HUES48 (cell line): ENCODE results near the gene TECPR1.

ENCODE experiments used
- H3K27ac ChIP-seq: one replicate; pipeline ENCODE4 v1.7.0; 2013; ENCODE audit warnings: low read depth, low read length, inconsistent platforms
- H3K27me3 ChIP-seq: 2 replicates; pipeline ENCODE4 v1.6.1; 2013; ENCODE audit warnings: mild to moderate bottlenecking, low read length; ENCODE audit not compliant: control insufficient read depth, insufficient read depth
- H3K36me3 ChIP-seq: 2 replicates; pipeline ENCODE4 v1.6.1; 2013; ENCODE audit warnings: low read length; ENCODE audit not compliant: control insufficient read depth, insufficient read depth
- H3K4me1 ChIP-seq: 2 replicates; pipeline ENCODE4 v1.6.1; 2013; ENCODE audit warnings: mild to moderate bottlenecking, low read length; ENCODE audit not compliant: control insufficient read depth, insufficient read depth
- H3K4me3 ChIP-seq: 2 replicates; pipeline ENCODE4 v1.5.1; 2013; ENCODE audit warnings: mild to moderate bottlenecking, low read depth, low read length
- H3K9ac ChIP-seq: 2 replicates; pipeline ENCODE4 v1.6.1; 2013; ENCODE audit warnings: mild to moderate bottlenecking, low read depth, low read length, moderate library complexity
- H3K9me3 ChIP-seq: 2 replicates; pipeline ENCODE4 v1.6.1; 2013; ENCODE audit warnings: low read length; ENCODE audit not compliant: control insufficient read depth, insufficient read depth

Gene TECPR1

DNA sequence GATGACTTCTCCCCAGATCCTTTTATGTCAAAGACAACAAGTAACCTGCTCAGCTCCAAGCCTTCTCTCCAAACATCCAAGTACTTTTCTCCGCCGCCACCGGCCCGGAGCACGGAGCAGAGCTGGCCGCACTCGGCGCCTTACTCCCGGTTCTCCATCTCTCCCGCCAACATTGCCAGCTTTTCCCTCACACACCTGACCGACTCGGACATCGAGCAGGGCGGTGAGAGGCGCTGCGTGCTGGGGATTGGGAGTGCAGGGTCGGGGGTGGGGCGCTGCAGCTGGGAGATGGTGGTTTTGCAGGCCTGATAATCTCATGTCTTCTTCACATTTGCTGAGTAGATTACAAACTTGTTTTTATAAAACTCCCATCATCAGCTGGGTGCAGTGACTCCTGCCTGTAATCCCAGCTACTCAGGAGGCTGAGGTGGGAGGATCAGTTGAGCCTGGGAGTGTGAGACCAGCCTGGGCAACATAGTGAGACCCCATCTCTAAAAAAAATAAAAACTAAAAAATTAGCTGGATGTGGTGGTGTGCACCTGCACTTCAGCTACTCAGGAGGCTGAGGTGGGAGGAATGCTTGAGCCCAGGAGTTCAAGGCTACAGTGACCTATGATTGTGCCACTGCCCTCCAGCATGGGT is 47.9 kb downstream of the TECPR1 start:
- Histone ChIP-seq H3K4me3 (no peak overlapping the region), H3K9me3 (no peaks in the 10 kb centered on the region), H3K27ac (no peak overlapping the region), H3K9ac (no peak overlapping the region), H3K4me1 (no peaks in the 10 kb centered on the region), H3K36me3 (peaks cover 29% of the 10 kb centered on the region), H3K27me3 (no peaks in the 10 kb centered on the region)

GRCh38 chr7:98203261-98203963 is 48.6 kb downstream of the TECPR1 start:
- H3K27ac ChIP-seq, result no peak overlapping the region
- H3K9me3 ChIP-seq, result no peaks in the 10 kb centered on the region
- H3K4me1 ChIP-seq, result no peaks in the 10 kb centered on the region
- no peak overlapping the region for H3K4me3 ChIP-seq
- H3K36me3 ChIP-seq, result peaks cover 29% of the 10 kb centered on the region
- no peaks in the 10 kb centered on the region for H3K27me3 ChIP-seq
- no peak overlapping the region for H3K9ac ChIP-seq

DNA sequence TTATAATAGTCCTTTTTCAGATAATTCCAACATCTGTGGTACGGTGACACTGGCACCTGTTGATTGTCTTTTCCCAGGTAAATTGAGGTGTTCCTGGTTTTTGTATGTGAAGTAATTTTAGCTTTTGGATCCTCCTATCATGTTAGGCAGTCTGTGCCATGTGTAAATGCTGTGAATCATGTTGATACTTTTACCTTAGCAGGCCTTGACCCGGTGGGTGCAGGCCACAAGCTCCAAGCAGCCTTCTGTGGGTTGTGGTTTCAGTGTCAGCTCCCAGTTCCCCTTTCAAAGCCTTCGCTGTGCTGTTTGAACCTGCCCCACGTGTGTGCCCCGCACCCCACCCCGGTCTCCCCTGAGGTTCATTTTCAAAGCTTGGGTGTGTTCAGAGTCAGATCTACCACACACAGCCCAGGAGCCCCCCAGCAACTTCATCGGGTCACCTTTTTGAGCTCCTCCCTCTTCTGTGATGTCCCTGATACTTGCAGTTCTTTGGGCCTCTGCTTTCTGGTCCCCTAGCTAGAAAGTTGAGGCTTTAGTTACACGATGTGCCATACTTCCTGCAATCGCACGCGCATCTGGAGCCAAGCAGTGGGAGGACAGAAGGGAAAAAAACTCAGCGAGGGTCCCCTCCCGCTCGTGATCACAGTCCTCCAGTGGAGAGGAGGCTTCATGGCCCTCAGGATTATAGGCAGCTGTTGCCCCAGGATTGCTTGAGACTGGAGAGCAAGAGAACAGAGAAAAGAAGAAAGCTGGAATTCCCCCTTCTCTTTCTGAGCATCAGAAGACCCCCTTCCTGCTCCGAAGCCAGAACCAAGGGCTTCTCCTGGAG is 49.5 kb downstream of the TECPR1 start:
- peaks cover 26% of the 10 kb centered on the region for H3K36me3 ChIP-seq
- no peak overlapping the region for H3K27ac ChIP-seq
- H3K4me1 ChIP-seq, result no peaks in the 10 kb centered on the region
- no peaks in the 10 kb centered on the region for H3K27me3 ChIP-seq
- no peak overlapping the region for H3K4me3 ChIP-seq
- H3K9me3 ChIP-seq, result no peaks in the 10 kb centered on the region
- H3K9ac ChIP-seq, result no peak overlapping the region

GRCh38 chr7:98200364-98200763 is 51.7 kb downstream of the TECPR1 start:
- Histone ChIP-seq H3K36me3 (peaks cover 12% of the 10 kb centered on the region), H3K4me3 (no peak overlapping the region), H3K9me3 (no peaks in the 10 kb centered on the region), H3K9ac (no peak overlapping the region), H3K27me3 (no peaks in the 10 kb centered on the region), H3K4me1 (no peaks in the 10 kb centered on the region), H3K27ac (no peak overlapping the region)

DNA sequence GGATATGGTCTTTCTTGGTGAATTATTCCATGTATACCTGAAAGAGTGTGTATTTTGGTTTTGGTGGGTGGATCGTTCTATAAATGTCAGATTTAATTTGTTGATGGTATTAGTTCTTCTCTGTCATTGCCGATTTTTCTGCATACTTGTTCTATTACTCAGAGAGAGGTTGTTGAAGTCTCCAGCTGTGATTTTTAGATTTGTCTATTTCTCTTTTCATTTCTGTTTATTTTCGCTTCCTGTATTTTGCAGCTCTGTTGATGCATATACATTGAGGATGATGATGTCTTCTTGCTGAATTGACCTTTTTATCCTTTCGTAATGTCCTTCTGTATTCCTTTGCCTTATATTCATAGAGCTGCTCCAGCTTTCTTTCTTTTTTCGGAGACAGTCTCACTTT is 52.9 kb downstream of the TECPR1 start:
- Histone ChIP-seq H3K9me3 (no peaks in the 10 kb centered on the region), H3K9ac (no peak overlapping the region), H3K36me3 (peaks cover 17% of the 10 kb centered on the region), H3K4me1 (no peaks in the 10 kb centered on the region), H3K4me3 (no peak overlapping the region), H3K27ac (no peak overlapping the region), H3K27me3 (no peaks in the 10 kb centered on the region)

DNA sequence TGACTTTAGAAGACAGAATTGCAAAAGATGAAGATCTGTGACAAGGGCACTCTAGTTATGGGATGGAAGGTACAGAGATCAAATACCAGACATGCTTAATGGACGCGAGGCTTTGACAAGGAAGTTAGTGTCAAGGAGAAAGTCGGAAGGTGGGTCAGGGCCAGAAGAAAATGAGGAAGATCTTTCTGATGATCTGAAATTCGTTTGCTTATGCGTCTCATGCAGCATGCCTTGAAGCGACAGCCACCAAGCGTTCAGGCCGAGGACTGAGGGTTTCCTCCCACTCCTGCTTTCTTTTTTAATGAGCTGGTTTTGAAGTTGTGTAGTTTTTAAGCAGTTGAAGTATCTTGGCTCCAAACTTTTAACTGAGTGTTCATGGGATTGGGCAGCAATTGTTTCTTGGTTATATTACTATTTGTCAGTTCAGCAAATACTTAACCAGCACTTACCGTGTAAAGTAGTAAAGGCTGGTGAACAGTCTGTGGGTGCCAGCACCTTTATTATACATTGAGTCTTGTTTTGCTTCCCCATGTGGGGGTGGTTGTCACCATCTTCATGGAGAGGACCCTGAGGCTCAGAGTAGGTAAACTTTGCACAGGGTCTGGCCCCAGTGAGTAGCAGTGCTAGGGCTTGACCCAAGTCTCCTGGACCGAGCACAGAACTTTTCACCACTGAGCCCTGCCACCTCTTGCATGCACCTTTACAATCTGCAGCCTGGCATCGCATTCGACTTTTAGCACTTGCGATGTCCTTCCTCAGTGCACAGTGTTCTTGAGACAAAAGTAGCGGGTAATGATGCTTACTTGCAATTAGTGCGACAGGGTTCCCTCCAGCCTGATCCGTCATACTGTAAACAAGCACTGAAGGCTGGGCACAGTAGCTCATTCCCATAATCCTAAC is 55.1 kb downstream of the TECPR1 start:
- Histone ChIP-seq H3K27ac (no peak overlapping the region), H3K9ac (no peak overlapping the region), H3K4me3 (no peak overlapping the region), H3K9me3 (no peaks in the 10 kb centered on the region), H3K27me3 (no peaks in the 10 kb centered on the region), H3K4me1 (no peaks in the 10 kb centered on the region), H3K36me3 (peaks cover 38% of the 10 kb centered on the region)

- H3K9ac ChIP-seq, result no peak overlapping the region
- no peaks in the 10 kb centered on the region for H3K9me3 ChIP-seq
- H3K36me3 ChIP-seq, result peaks cover 47% of the 10 kb centered on the region
Measured at GRCh38 chr7:98194672-98195457, 57.2 kb downstream of the TECPR1 start.

DNA sequence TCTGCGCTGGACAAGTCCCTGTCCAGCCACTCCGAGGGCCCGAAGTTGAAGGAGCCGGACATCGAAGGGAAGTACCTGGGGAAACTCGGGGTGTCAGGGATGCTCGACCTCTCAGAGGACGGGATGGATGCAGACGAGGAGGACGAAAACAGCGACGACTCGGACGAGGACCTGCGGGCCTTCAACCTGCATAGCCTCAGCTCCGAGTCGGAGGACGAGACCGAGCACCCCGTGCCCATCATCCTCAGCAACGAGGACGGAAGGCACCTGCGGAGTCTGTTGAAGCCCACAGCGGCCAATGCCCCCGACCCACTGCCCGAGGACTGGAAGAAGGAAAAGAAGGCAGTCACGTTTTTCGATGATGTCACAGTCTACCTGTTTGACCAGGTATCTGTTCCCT is 57.8 kb downstream of the TECPR1 start:
- Histone ChIP-seq H3K36me3 (peaks cover 49% of the 10 kb centered on the region), H3K27me3 (no peaks in the 10 kb centered on the region), H3K4me3 (no peak overlapping the region), H3K9ac (no peak overlapping the region), H3K27ac (no peak overlapping the region), H3K4me1 (no peaks in the 10 kb centered on the region), H3K9me3 (no peaks in the 10 kb centered on the region)

More at GRCh38 chr7:98194672-98195457, 57.2 kb downstream of the TECPR1 start:
- H3K27me3 ChIP-seq, result no peaks in the 10 kb centered on the region
- no peak overlapping the region for H3K4me3 ChIP-seq
- no peaks in the 10 kb centered on the region for H3K4me1 ChIP-seq
- no peak overlapping the region for H3K27ac ChIP-seq

DNA sequence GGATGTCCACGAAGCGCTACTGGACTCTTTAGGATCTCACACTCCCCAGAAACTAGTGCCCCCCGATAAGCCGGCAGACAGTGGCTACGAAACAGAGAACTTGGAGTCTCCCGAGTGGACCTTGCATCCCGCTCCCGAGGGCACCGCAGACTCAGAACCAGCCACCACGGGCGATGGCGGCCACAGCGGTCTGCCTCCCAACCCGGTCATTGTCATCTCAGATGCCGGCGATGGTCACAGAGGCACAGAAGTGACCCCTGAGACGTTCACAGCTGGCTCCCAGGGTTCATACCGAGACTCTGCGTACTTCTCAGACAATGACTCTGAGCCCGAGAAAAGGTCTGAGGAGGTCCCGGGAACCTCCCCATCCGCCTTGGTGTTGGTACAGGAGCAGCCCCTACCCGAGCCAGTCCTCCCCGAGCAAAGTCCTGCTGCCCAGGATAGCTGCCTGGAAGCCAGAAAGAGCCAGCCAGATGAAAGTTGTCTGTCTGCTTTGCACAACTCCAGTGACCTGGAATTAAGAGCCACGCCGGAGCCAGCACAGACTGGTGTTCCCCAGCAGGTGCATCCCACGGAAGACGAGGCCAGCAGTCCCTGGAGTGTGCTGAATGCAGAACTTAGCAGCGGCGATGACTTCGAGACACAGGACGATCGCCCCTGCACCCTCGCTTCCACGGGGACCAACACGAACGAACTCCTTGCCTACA is 58.4 kb downstream of the TECPR1 start:
- Histone ChIP-seq H3K4me1 (no peaks in the 10 kb centered on the region), H3K9me3 (no peaks in the 10 kb centered on the region), H3K27me3 (no peaks in the 10 kb centered on the region), H3K36me3 (peaks cover 51% of the 10 kb centered on the region), H3K27ac (no peak overlapping the region), H3K4me3 (no peak overlapping the region), H3K9ac (no peak overlapping the region)
